Mesodermal cell (in vitro differentiated cells): ENCODE data around the gene BLZF1.
"Not testable (repeated sequence)": the region's sequence is repeated elsewhere in the genome, so short reads cannot be mapped to it uniquely, and the experiment has no call there.

Source experiments
- H3K27ac ChIP-seq: 2 replicates; pipeline ENCODE4 v1.7.0; 2013; ENCODE audit warnings: mild to moderate bottlenecking, low read depth, low read length, moderate library complexity; ENCODE audit not compliant: severe bottlenecking
- H3K36me3 ChIP-seq: 2 replicates; pipeline ENCODE4 v1.7.1; 2013; ENCODE audit warnings: mild to moderate bottlenecking, low read length, moderate library complexity; ENCODE audit not compliant: control insufficient read depth, insufficient read depth
- H3K4me1 ChIP-seq: one replicate; pipeline ENCODE4 v1.7.1; 2013; ENCODE audit warnings: mild to moderate bottlenecking, low read length; ENCODE audit not compliant: insufficient read depth, control insufficient read depth, poor library complexity, severe bottlenecking
- H3K4me3 ChIP-seq: 2 replicates; pipeline ENCODE4 v1.7.0; 2013; ENCODE audit warnings: low read length, control low read depth, mild to moderate bottlenecking; ENCODE audit not compliant: insufficient read depth, poor library complexity, severe bottlenecking; ENCODE audit errors: extremely low read depth
- H3K9me3 ChIP-seq: 2 replicates; pipeline ENCODE4 v1.7.1; 2013; ENCODE audit warnings: mild to moderate bottlenecking, low read length, moderate library complexity; ENCODE audit not compliant: control insufficient read depth
- WGBS, 2 experiments: methylation state at CpG; one replicate each; pipeline ENCODE4 v1.1.5; 2013; ENCODE audit warnings: missing lambda C conversion rate in 2 of 2; ENCODE audit not compliant: insufficient coverage in 2 of 2; 5-methylcytosine and 5-hydroxymethylcytosine counted together

The BLZF1 gene

GRCh38 chr1:169334727-169335126, 33.3 kb upstream of the BLZF1 start:
- H3K4me3 ChIP-seq, H3K27ac ChIP-seq, H3K4me1 ChIP-seq, H3K36me3 ChIP-seq, H3K9me3 ChIP-seq: not testable (repeated sequence)
- 100% methylated on average over 1 of the region's 3 CpGs; no CpG with 5 or more reads in 1 of the 2 experiments for WGBS, 2 experiments

GRCh38 chr1:169336947-169337715, 30.9 kb upstream of the BLZF1 start:
- not testable (repeated sequence) for H3K4me3 ChIP-seq, H3K9me3 ChIP-seq, H3K36me3 ChIP-seq, H3K4me1 ChIP-seq, H3K27ac ChIP-seq
- WGBS, 2 experiments, result 96 to 97% methylated on average over 17 to 21 of the region's 35 CpGs

- H3K4me3 ChIP-seq, result no peak overlapping the region
- WGBS, 2 experiments, result no CpG with 5 or more reads among the region's 2 CpGs
- H3K36me3 ChIP-seq, result peaks cover 3% of the 10 kb centered on the region
- H3K9me3 ChIP-seq, result no peaks in the 10 kb centered on the region
- no peak overlapping the region for H3K27ac ChIP-seq
- no peaks in the 10 kb centered on the region for H3K4me1 ChIP-seq
These were observed 29.4 kb upstream of the BLZF1 start for GRCh38 chr1:169338617-169339016.

GRCh38 chr1:169339773-169340172, 28.2 kb upstream of the BLZF1 start:
- no peak overlapping the region for H3K4me3 ChIP-seq
- H3K9me3 ChIP-seq, result no peaks in the 10 kb centered on the region
- H3K4me1 ChIP-seq, result no peaks in the 10 kb centered on the region
- H3K27ac ChIP-seq, result no peak overlapping the region
- peaks cover 3% of the 10 kb centered on the region for H3K36me3 ChIP-seq

- Histone ChIP-seq H3K9me3 (no peaks in the 10 kb centered on the region), H3K36me3 (no peaks in the 10 kb centered on the region), H3K27ac (no peak overlapping the region), H3K4me1 (no peaks in the 10 kb centered on the region), H3K4me3 (no peak overlapping the region)
- 83 to 91% methylated on average over 3 to 5 of the region's 5 CpGs for WGBS, 2 experiments
These were observed 27.1 kb upstream of the BLZF1 start for GRCh38 chr1:169340882-169341281.

- H3K27ac ChIP-seq, result not testable (repeated sequence)
These were observed 25.9 kb upstream of the BLZF1 start for GRCh38 chr1:169342096-169342495.

GRCh38 chr1:169345511-169345910, 22.5 kb upstream of the BLZF1 start:
- H3K36me3 ChIP-seq, result no peaks in the 10 kb centered on the region
- no peaks in the 10 kb centered on the region for H3K9me3 ChIP-seq
- H3K4me3 ChIP-seq, result no peak overlapping the region
- no peak overlapping the region for H3K27ac ChIP-seq
- 90 to 91% methylated on average over 1 of the region's 1 CpG for WGBS, 2 experiments
- H3K4me1 ChIP-seq, result no peaks in the 10 kb centered on the region

More at GRCh38 chr1:169342096-169342495, 25.9 kb upstream of the BLZF1 start:
- 100% methylated on average over 1 of the region's 3 CpGs; no CpG with 5 or more reads in 1 of the 2 experiments for WGBS, 2 experiments
- not testable (repeated sequence) for H3K4me3 ChIP-seq, H3K9me3 ChIP-seq, H3K4me1 ChIP-seq, H3K36me3 ChIP-seq

- Histone ChIP-seq H3K36me3 (no peaks in the 10 kb centered on the region), H3K4me3 (no peak overlapping the region), H3K27ac (no peak overlapping the region), H3K4me1 (no peaks in the 10 kb centered on the region), H3K9me3 (no peaks in the 10 kb centered on the region)
- 92 to 98% methylated on average over 3 of the region's 3 CpGs for WGBS, 2 experiments
These were observed 21.9 kb upstream of the BLZF1 start for GRCh38 chr1:169346036-169346589.

GRCh38 chr1:169347688-169348382, 20.2 kb upstream of the BLZF1 start:
- Histone ChIP-seq H3K27ac (no peak overlapping the region), H3K4me3 (no peak overlapping the region), H3K4me1 (no peaks in the 10 kb centered on the region), H3K9me3 (no peaks in the 10 kb centered on the region), H3K36me3 (no peaks in the 10 kb centered on the region)
- no CpG with 5 or more reads among the region's 2 CpGs for WGBS, 2 experiments

- Histone ChIP-seq H3K27ac (no peak overlapping the region), H3K36me3 (no peaks in the 10 kb centered on the region), H3K4me1 (no peaks in the 10 kb centered on the region), H3K4me3 (no peak overlapping the region), H3K9me3 (no peaks in the 10 kb centered on the region)
- WGBS, 2 experiments, result 100% methylated on average over 2 of the region's 5 CpGs; no CpG with 5 or more reads in 1 of the 2 experiments
These were observed 19.5 kb upstream of the BLZF1 start for GRCh38 chr1:169348383-169349036.
